ENCODE data around the gene TMEM178A. TPM values are rescaled to one million over a fixed set of nuclear protein-coding genes. Genes with fewer than 3 reads are reported as not detected.

Gene TMEM178A
- total RNA-seq, 1 donor from 2014 or later: not detected

GRCh38 chr2:39706945-39707344 is 41.2 kb downstream of the TMEM178A start:
- H3K27me3 Mint-ChIP-seq: peaks cover 12% of the 10 kb centered on the region
- ATAC-seq (ENCODE audit: low read depth) (no peak), DNase-seq (no peak)
- no peak overlapping the region for H3K27ac Mint-ChIP-seq
- H3K9me3 Mint-ChIP-seq: peaks cover 10% of the 10 kb centered on the region
- no peak overlapping the region for H3K4me3 Mint-ChIP-seq
- H3K4me1 Mint-ChIP-seq: no peaks in the 10 kb centered on the region
- no peak for TF ChIP-seq CTCF (IDR thresholded peaks at IDR 0.05)
- no peaks in the 10 kb centered on the region for H3K36me3 Mint-ChIP-seq (ENCODE audit: low read depth)
- ChIA-PET CTCF (no interaction called here), POLR2A (no interaction called here)
- intact Hi-C loops (cut with micrococcal nuclease): no loop called here

GRCh38 chr2:39708003-39708402 is 42.3 kb downstream of the TMEM178A start:
- Mint-ChIP-seq H3K27ac (no peak overlapping the region), H3K9me3 (peaks cover 5% of the 10 kb centered on the region), H3K36me3 (ENCODE audit: low read depth) (no peaks in the 10 kb centered on the region), H3K27me3 (peaks cover 14% of the 10 kb centered on the region), H3K4me3 (no peak overlapping the region), H3K4me1 (no peaks in the 10 kb centered on the region)
- TF ChIP-seq CTCF (IDR thresholded peaks at IDR 0.05): no peak
- intact Hi-C loops (cut with micrococcal nuclease): no loop called here
- POLR2A ChIA-PET: no interaction called here
- no peak for ATAC-seq (ENCODE audit: low read depth)
- no peak for DNase-seq
- CTCF ChIA-PET: no interaction called here

- no peak for DNase-seq
- H3K4me1 Mint-ChIP-seq: no peaks in the 10 kb centered on the region
Measured at GRCh38 chr2:39710807-39711206, 45.1 kb downstream of the TMEM178A start.

GRCh38 chr2:39712953-39713352 is 47.2 kb downstream of the TMEM178A start:
- Mint-ChIP-seq H3K4me3 (no peak overlapping the region), H3K27me3 (peaks cover 7% of the 10 kb centered on the region), H3K36me3 (ENCODE audit: low read depth) (no peaks in the 10 kb centered on the region), H3K9me3 (no peaks in the 10 kb centered on the region), H3K27ac (no peak overlapping the region), H3K4me1 (no peaks in the 10 kb centered on the region)
- ChIA-PET POLR2A (no interaction called here), CTCF (no interaction called here)
- DNase-seq: no peak
- no peak for ATAC-seq (ENCODE audit: low read depth)
- no peak for TF ChIP-seq CTCF (IDR thresholded peaks at IDR 0.05)
- intact Hi-C loops (cut with micrococcal nuclease): no loop called here

More at GRCh38 chr2:39710807-39711206, 45.1 kb downstream of the TMEM178A start:
- intact Hi-C loops (cut with micrococcal nuclease): no loop called here
- Mint-ChIP-seq H3K9me3 (no peaks in the 10 kb centered on the region), H3K36me3 (ENCODE audit: low read depth) (no peaks in the 10 kb centered on the region), H3K27ac (no peak overlapping the region), H3K27me3 (peaks cover 14% of the 10 kb centered on the region), H3K4me3 (no peak overlapping the region)
- TF ChIP-seq CTCF (IDR thresholded peaks at IDR 0.05): no peak
- ChIA-PET CTCF (no interaction called here), POLR2A (no interaction called here)
- no peak for ATAC-seq (ENCODE audit: low read depth)

- no peak overlapping the region for H3K27ac Mint-ChIP-seq
Measured at GRCh38 chr2:39715095-39715494, 49.4 kb downstream of the TMEM178A start.

More at GRCh38 chr2:39715095-39715494, 49.4 kb downstream of the TMEM178A start:
- Mint-ChIP-seq H3K36me3 (ENCODE audit: low read depth) (no peaks in the 10 kb centered on the region), H3K9me3 (no peaks in the 10 kb centered on the region), H3K4me3 (no peak overlapping the region), H3K27me3 (peaks cover 5% of the 10 kb centered on the region), H3K4me1 (no peaks in the 10 kb centered on the region)
- POLR2A ChIA-PET: no interaction called here
- intact Hi-C loops (cut with micrococcal nuclease): no loop called here
- no peak for ATAC-seq (ENCODE audit: low read depth)
- no peak for DNase-seq
- TF ChIP-seq CTCF (IDR thresholded peaks at IDR 0.05): no peak
- CTCF ChIA-PET: no interaction called here

Measured in activated B cell treated with CpG ODN at 0.5 μM for 24 hours (primary cell).